Naive thymus-derived CD4-positive, alpha-beta T cell (primary cell): ENCODE data around the gene UBXN10. TPM values are rescaled to one million over a fixed set of nuclear protein-coding genes. Genes with fewer than 3 reads are reported as not detected.
A peak's percentile ranks its signal among the peaks of the same experiment; 100 is the strongest.

Source experiments
- ATAC-seq: fragments of 150-1000 bp; cut with Tn5 transposase; 2 replicates; pipeline ENCODE4 v1.10.0; 2021; ENCODE audit warnings: mild to moderate bottlenecking, moderate library complexity
- CTCF ChIA-PET: fragments of 350-600 bp; sonication (Branson Sonifier 250); formaldehyde crosslinking; loops from one replicate; lab custom pipeline; 2021; ENCODE audit warnings: antibody characterized with exemption; lab: Charles Lee
- POLR2A ChIA-PET: fragments of 350-600 bp; sonication (Branson Sonifier 250); formaldehyde crosslinking; loops from one replicate; lab custom pipeline; 2021; ENCODE audit warnings: antibody characterized with exemption, inconsistent platforms; lab: Charles Lee
- DNase-seq, 9 donors: peaks; one replicate each; pipeline versions ENCODE4 v3.0.0 to v3.0.0-alpha.2; 2020 to 2022; ENCODE audit warnings: mixed read lengths in 1 of 9
- H3K27ac ChIP-seq: one replicate; pipeline ENCODE4 v1.7.0; 2013; ENCODE audit warnings: mild to moderate bottlenecking, low read depth, low read length, moderate library complexity
- H3K27me3 ChIP-seq, 2 donors: one replicate each; pipeline ENCODE4 v1.7.0; 2013; ENCODE audit warnings: low read length in 2 of 2, mild to moderate bottlenecking in 2 of 2, moderate library complexity in 2 of 2; ENCODE audit not compliant: control insufficient read depth in 2 of 2, insufficient read depth in 2 of 2
- H3K36me3 ChIP-seq, 3 experiments: 1 replicate in 2 of 3; 2 replicates in 1 of 3; pipeline ENCODE4 v1.7.0; 2013; ENCODE audit warnings: low read length in 3 of 3, mild to moderate bottlenecking in 3 of 3, moderate library complexity in 1 of 3; ENCODE audit not compliant: insufficient read depth in 3 of 3, control insufficient read depth in 2 of 3
- H3K4me1 ChIP-seq, 2 donors: one replicate each; pipeline ENCODE4 v1.7.0; 2013; ENCODE audit warnings: low read length in 2 of 2, mild to moderate bottlenecking in 2 of 2, moderate library complexity in 1 of 2; ENCODE audit not compliant: control insufficient read depth in 2 of 2, insufficient read depth in 2 of 2
- H3K4me3 ChIP-seq: 2 replicates; pipeline ENCODE4 v1.7.0; 2013; ENCODE audit warnings: mild to moderate bottlenecking, low read length
- H3K9me3 ChIP-seq, 3 experiments: 1 replicate in 2 of 3; 2 replicates in 1 of 3; pipeline ENCODE4 v1.7.0; 2013; ENCODE audit warnings: low read length in 3 of 3; ENCODE audit not compliant: control insufficient read depth in 2 of 3
- H3K27ac Mint-ChIP-seq, 9 donors: one replicate each; pipeline ENCODE4 v1.8.0; 2020 to 2022; ENCODE audit warnings: mixed read lengths in 9 of 9, mild to moderate bottlenecking in 8 of 9, moderate library complexity in 5 of 9, inconsistent platforms in 2 of 9
- H3K27me3 Mint-ChIP-seq, 5 donors: one replicate each; pipeline ENCODE4 v1.8.0; 2021 to 2022; ENCODE audit warnings: mixed read lengths in 5 of 5, mild to moderate bottlenecking in 1 of 5
- H3K36me3 Mint-ChIP-seq, 5 donors: one replicate each; pipeline ENCODE4 v1.8.0; 2020 to 2022; ENCODE audit warnings: mixed read lengths in 5 of 5, mild to moderate bottlenecking in 3 of 5, inconsistent platforms in 1 of 5
- H3K4me1 Mint-ChIP-seq, 7 donors: one replicate each; pipeline ENCODE4 v1.8.0; 2020 to 2022; ENCODE audit warnings: mixed read lengths in 7 of 7, mild to moderate bottlenecking in 3 of 7, inconsistent platforms in 1 of 7
- H3K4me3 Mint-ChIP-seq, 10 donors: one replicate each; pipeline ENCODE4 v1.8.0; 2020 to 2022; ENCODE audit warnings: mild to moderate bottlenecking in 10 of 10, mixed read lengths in 10 of 10, moderate library complexity in 6 of 10, inconsistent platforms in 2 of 10
- H3K9me3 Mint-ChIP-seq, 11 donors: one replicate each; pipeline ENCODE4 v1.8.0; 2020 to 2022; ENCODE audit warnings: mixed read lengths in 11 of 11, mild to moderate bottlenecking in 4 of 11, inconsistent platforms in 1 of 11, moderate library complexity in 1 of 11
- intact Hi-C, 2 donors: fragments of 100-400 bp; cut with micrococcal nuclease; formaldehyde crosslinking; loops; one replicate each; pipeline ENCODE4 v1.15.1; 2023
- polyA plus RNA-seq, 2 donors: library from polyadenylated mRNA; unstranded; fragments of 300-500 nt; fragmentation: Illumina TruSeq; gene quantifications; one replicate each; pipeline ENCODE4 v1.2.3, GENCODE V29; 2021
- total RNA-seq, 6 experiments: library from RNA in 5 of 6; stranded (reverse) in 5 of 6; gene quantifications; 1 replicate in 5 of 6; 2 replicates in 1 of 6; pipeline ENCODE4 v1.2.3 and lab custom pipeline; 2021 to 2026

UBXN10 gene
- 1 to 10 TPM in 1 of 5 experiments, under 1 TPM in 2, not detected in 2; 0.37 to 1.1 (median 0.73) TPM for total RNA-seq
- polyA plus RNA-seq = under 1 TPM in 1 of 2 donors, not detected in 1; 0.03 TPM
- total RNA-seq (lab: John Stamatoyannopoulos, UW) = 0.94 reads per million

GRCh38 chr1:20185834-20186782, at the start of gene UBXN10, which contains the start of gene PLA2G2C:
Gene UBXN10, plus strand, starts transcription at chr1:20186096. Its CDS starts 4,466 bp downstream, at chr1:20190562.
Gene PLA2G2C, minus strand, starts transcription at chr1:20186518. Its CDS starts 9,155 bp downstream, at chr1:20177363.
- peak within 1 kb of the TSS; percentile 80 to 90 (median 87) for H3K27ac Mint-ChIP-seq
- peaks cover 0 to 10% (median 0%) of the 10 kb centered on the region in 5 donors for H3K36me3 Mint-ChIP-seq
- H3K4me1 ChIP-seq = peaks cover 19 to 41% of the 10 kb centered on the region in 2 donors
- H3K9me3 Mint-ChIP-seq = no peaks in the 10 kb centered on the region
- H3K27ac ChIP-seq = peak within 1 kb of the TSS; percentile 40
- ATAC-seq (peak; percentile 53), DNase-seq (peak; percentile 19 to 73 (median 49))
- no peaks in the 10 kb centered on the region for H3K9me3 ChIP-seq
- POLR2A ChIA-PET = no interaction called here
- H3K27me3 ChIP-seq = no peaks in the 10 kb centered on the region
- H3K27me3 Mint-ChIP-seq = peaks cover 0 to 14% (median 0%) of the 10 kb centered on the region in 5 donors
- peak within 1 kb of the TSS; percentile 80 to 91 (median 88) for H3K4me3 Mint-ChIP-seq
- CTCF ChIA-PET = no interaction called here
- H3K4me1 Mint-ChIP-seq = peaks cover 42 to 56% (median 56%) of the 10 kb centered on the region in 7 donors
- intact Hi-C loops = loop anchor here (1.0 to 10.0 kb wide), 4 partner anchors 15 to 989 kb away; partner anchors contain the start of genes EIF4G3 (in 1 of the 2) and OTUD3 (in 1 of the 2)
- peak within 1 kb of the TSS; percentile 68 for H3K4me3 ChIP-seq
- no peaks in the 10 kb centered on the region for H3K36me3 ChIP-seq

- DNase-seq (no peak), ATAC-seq (no peak)
- POLR2A ChIA-PET = no interaction called here
- Mint-ChIP-seq H3K9me3 (peaks cover 0 to 11% (median 0%) of the 10 kb centered on the region in 11 donors), H3K4me3 (no peak overlapping the region), H3K4me1 (no peaks in the 10 kb centered on the region), H3K36me3 (no peaks in the 10 kb centered on the region), H3K27me3 (peaks cover 4 to 24% (median 23%) of the 10 kb centered on the region in 5 donors), H3K27ac (no peak overlapping the region)
- Histone ChIP-seq H3K27ac (no peak overlapping the region), H3K27me3 (no peaks in the 10 kb centered on the region), H3K9me3 (no peaks in the 10 kb centered on the region), H3K4me1 (no peaks in the 10 kb centered on the region), H3K4me3 (no peak overlapping the region), H3K36me3 (no peaks in the 10 kb centered on the region)
- intact Hi-C loops = no loop called here
- CTCF ChIA-PET = interaction anchor here (0.7 kb wide), 1 partner anchor 39 kb away, joined by 3 read pairs; no protein-coding TSS in a partner anchor
Measured at GRCh38 chr1:20136249-20136648, 49.6 kb upstream of the UBXN10 start.

- no peaks in the 10 kb centered on the region for H3K4me1 ChIP-seq
- Mint-ChIP-seq H3K36me3 (no peaks in the 10 kb centered on the region), H3K9me3 (peaks cover 0 to 6% (median 0%) of the 10 kb centered on the region in 11 donors), H3K27me3 (peaks cover 4 to 26% (median 20%) of the 10 kb centered on the region in 5 donors), H3K4me3 (no peak overlapping the region), H3K27ac (no peak overlapping the region), H3K4me1 (no peaks in the 10 kb centered on the region)
- DNase-seq (no peak), ATAC-seq (no peak)
- H3K36me3 ChIP-seq = no peaks in the 10 kb centered on the region
- H3K27me3 ChIP-seq = no peaks in the 10 kb centered on the region
- H3K27ac ChIP-seq = no peak overlapping the region
- ChIA-PET POLR2A (no interaction called here), CTCF (no interaction called here)
- H3K4me3 ChIP-seq = no peak overlapping the region
- no peaks in the 10 kb centered on the region for H3K9me3 ChIP-seq
- intact Hi-C loops = no loop called here
Measured at GRCh38 chr1:20137055-20137454, 48.8 kb upstream of the UBXN10 start.

- ATAC-seq (no peak), DNase-seq (no peak)
- intact Hi-C loops = no loop called here
- no peaks in the 10 kb centered on the region for H3K9me3 ChIP-seq
- Mint-ChIP-seq H3K36me3 (no peaks in the 10 kb centered on the region), H3K27ac (no peak overlapping the region), H3K9me3 (peaks cover 0 to 4% (median 0%) of the 10 kb centered on the region in 11 donors), H3K4me1 (no peaks in the 10 kb centered on the region), H3K27me3 (peaks cover 4 to 26% (median 16%) of the 10 kb centered on the region in 5 donors), H3K4me3 (no peak overlapping the region)
- no peaks in the 10 kb centered on the region for H3K4me1 ChIP-seq
- no peaks in the 10 kb centered on the region for H3K36me3 ChIP-seq
- H3K4me3 ChIP-seq = no peak overlapping the region
- POLR2A ChIA-PET = no interaction called here
- H3K27ac ChIP-seq = no peak overlapping the region
- H3K27me3 ChIP-seq = no peaks in the 10 kb centered on the region
- CTCF ChIA-PET = no interaction called here
Measured at GRCh38 chr1:20137604-20138003, 48.3 kb upstream of the UBXN10 start.

DNA sequence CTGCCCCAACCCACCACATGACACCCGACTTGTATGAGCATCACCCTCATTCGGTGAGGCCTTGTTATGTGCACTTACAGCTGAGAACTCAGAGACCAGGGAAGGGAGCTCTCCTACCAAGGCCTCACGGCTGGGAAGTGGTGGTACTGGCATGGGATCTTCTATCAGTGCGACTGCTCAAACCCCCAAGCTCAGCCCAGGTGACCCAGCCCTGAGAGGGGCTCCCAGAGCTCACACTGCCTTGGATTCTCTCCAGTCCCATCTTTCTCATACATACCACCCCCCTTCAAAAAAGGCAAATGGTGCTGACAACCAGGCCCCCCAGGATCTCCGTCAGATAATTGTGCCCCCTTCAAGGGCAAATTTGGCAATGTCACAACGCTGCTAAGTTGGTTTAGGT, 47.5 kb upstream of the UBXN10 start:
- no peaks in the 10 kb centered on the region for H3K4me1 ChIP-seq
- POLR2A ChIA-PET = no interaction called here
- Mint-ChIP-seq H3K4me3 (no peak overlapping the region), H3K36me3 (no peaks in the 10 kb centered on the region), H3K27ac (no peak overlapping the region), H3K9me3 (peaks cover 0 to 4% (median 0%) of the 10 kb centered on the region in 11 donors), H3K27me3 (peaks cover 4 to 26% (median 13%) of the 10 kb centered on the region in 5 donors), H3K4me1 (no peaks in the 10 kb centered on the region)
- intact Hi-C loops = no loop called here
- CTCF ChIA-PET = no interaction called here
- no peak overlapping the region for H3K27ac ChIP-seq
- H3K27me3 ChIP-seq = no peaks in the 10 kb centered on the region
- no peaks in the 10 kb centered on the region for H3K36me3 ChIP-seq
- no peaks in the 10 kb centered on the region for H3K9me3 ChIP-seq
- no peak overlapping the region for H3K4me3 ChIP-seq
- ATAC-seq (no peak), DNase-seq (no peak)

DNA sequence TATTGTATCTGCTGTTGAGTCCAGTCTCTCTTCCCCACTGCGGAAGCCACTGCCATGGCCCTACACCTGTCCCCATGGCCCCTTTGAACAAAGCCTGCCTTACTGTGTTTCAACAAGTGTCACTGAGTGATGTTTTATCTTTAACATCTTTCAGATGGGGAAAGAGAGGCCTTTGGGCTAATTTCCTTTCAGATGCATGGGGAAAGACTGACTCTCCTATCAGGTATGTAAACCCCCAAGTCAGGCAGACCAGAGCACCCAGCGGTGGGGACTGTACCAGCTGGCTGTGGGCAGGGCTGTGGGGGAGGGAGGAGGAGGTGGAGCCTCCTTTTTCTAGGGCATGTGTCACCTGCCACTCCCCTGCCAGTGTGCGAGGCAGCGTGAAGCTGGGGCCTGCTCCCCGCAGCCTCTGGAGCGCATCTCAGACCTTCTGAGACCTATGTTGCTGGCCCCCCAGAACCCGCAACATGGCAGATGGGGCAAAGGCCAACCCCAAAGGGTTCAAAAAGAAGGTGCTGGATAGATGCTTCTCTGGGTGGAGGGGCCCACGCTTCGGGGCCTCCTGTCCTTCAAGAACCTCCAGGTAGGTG, 46.8 kb upstream of the UBXN10 start, which contains the start of gene PLA2G2F:
PLA2G2F (plus strand) TSS at position 363 of the 590 bp plus-strand sequence; CDS start at position 468, 105 bp downstream.
- peaks cover 0 to 2% (median 0%) of the 10 kb centered on the region in 11 donors for H3K9me3 Mint-ChIP-seq
- Histone ChIP-seq H3K36me3 (no peaks in the 10 kb centered on the region), H3K4me3 (no peak within 1 kb of the TSS), H3K27ac (no peak within 1 kb of the TSS), H3K4me1 (no peaks in the 10 kb centered on the region), H3K27me3 (no peaks in the 10 kb centered on the region), H3K9me3 (no peaks in the 10 kb centered on the region)
- ATAC-seq = no peak
- no peak within 1 kb of the TSS for H3K27ac Mint-ChIP-seq
- no peaks in the 10 kb centered on the region for H3K36me3 Mint-ChIP-seq
- no peak within 1 kb of the TSS for H3K4me3 Mint-ChIP-seq
- ChIA-PET CTCF (no interaction called here), POLR2A (no interaction called here)
- DNase-seq = no peak
- H3K27me3 Mint-ChIP-seq = peaks cover 4 to 24% (median 11%) of the 10 kb centered on the region in 5 donors
- intact Hi-C loops = no loop called here
- H3K4me1 Mint-ChIP-seq = no peaks in the 10 kb centered on the region
